HepG2 (cell line): ENCODE data around the gene C11orf16. TPM values are rescaled to one million over a fixed set of nuclear protein-coding genes. Genes with fewer than 3 reads are reported as not detected.

ENCODE experiments used
- ATAC-seq: fragments of 200-7000 bp; cut with Tn5 transposase; 3 replicates; pipeline ENCODE4 v1.9.1; 2020; ENCODE audit warnings: mild to moderate bottlenecking, moderate library complexity
- BruUV-seq: library from RNA; stranded (reverse); fragments of 400-500 nt; replicated peaks from 2 replicates; lab custom pipeline; 2021; lab: Mats Ljungman, UMichigan
- CTCF ChIA-PET: fragments of 300-600 bp; formaldehyde crosslinking; extraction: SDS; loops from one replicate; lab custom pipeline; 2021; ENCODE audit warnings: low total read pairs, inconsistent platforms, low intra/inter-chr PET ratio; lab: Yijun Ruan, JAX
- POLR2A ChIA-PET: fragments of 350-600 bp; sonication (Branson Sonifier 250); formaldehyde crosslinking; loops from one replicate; lab custom pipeline; 2020; ENCODE audit warnings: antibody characterized with exemption, inconsistent platforms; lab: Yijun Ruan, JAX
- DNase-seq: peaks from one replicate; pipeline ENCODE4 v3.0.0-alpha.2; 2015; ENCODE audit warnings: low spot score
- FAIRE-seq: peaks from 3 replicates; lab custom pipeline; 2011; peaks lifted over from hg19 to GRCh38; lab: Jason Lieb, UNC
- H2AFZ ChIP-seq: one replicate; pipeline ENCODE4 v1.6.1; 2011; ENCODE audit warnings: low read length, inconsistent platforms
- H3K27ac ChIP-seq: fragments of 300-600 bp; 3 replicates; pipeline ENCODE4 v1.8.0; 2011; ENCODE audit warnings: mixed run types, mild to moderate bottlenecking, mixed read lengths, low read length, inconsistent platforms; ENCODE audit not compliant: insufficient read depth; ENCODE audit errors: extremely low read length
- H3K27me3 ChIP-seq, 2 experiments: fragments of 200-600 bp in 1 of 2; 2 replicates in 1 of 2; 3 replicates in 1 of 2; pipeline versions ENCODE4 v1.6.0 to v1.8.0; 2011; ENCODE audit warnings: low read length in 2 of 2, mild to moderate bottlenecking in 2 of 2, moderate library complexity in 2 of 2, inconsistent platforms in 1 of 2; ENCODE audit not compliant: insufficient read depth in 2 of 2, control insufficient read depth in 1 of 2
- H3K36me3 ChIP-seq, 2 experiments: fragments of 200-600 bp in 1 of 2; replicated peaks in 1 of 2; 2 replicates in 1 of 2; 3 replicates in 1 of 2; pipeline versions ENCODE4 v1.5.1 to v1.8.0; 2011; ENCODE audit warnings: low read length in 2 of 2, inconsistent platforms in 1 of 2; ENCODE audit not compliant: insufficient read depth in 2 of 2, control insufficient read depth in 1 of 2
- H3K4me1 ChIP-seq: 2 replicates; pipeline ENCODE4 v1.5.1; 2012; ENCODE audit warnings: low read length, inconsistent platforms; ENCODE audit not compliant: insufficient read depth
- H3K4me2 ChIP-seq: 2 replicates; pipeline ENCODE4 v1.6.0; 2011; ENCODE audit warnings: low read depth, low read length, inconsistent platforms
- H3K4me3 ChIP-seq, 3 experiments: fragments of 200-600 bp in 1 of 3; sonication (generic), shearing (Covaris generic) in 1 of 3; replicated peaks in 1 of 3; 2 replicates each; pipeline ENCODE4 v1.5.1; 2011 to 2016; ENCODE audit warnings: low read length in 3 of 3, inconsistent platforms in 2 of 3, low read depth in 2 of 3, mild to moderate bottlenecking in 2 of 3, control low read depth in 1 of 3, mixed read lengths in 1 of 3; ENCODE audit not compliant: insufficient read depth in 1 of 3
- H3K79me2 ChIP-seq: one replicate; pipeline ENCODE4 v1.6.1; 2011; ENCODE audit warnings: low read length, inconsistent platforms; ENCODE audit not compliant: insufficient read depth
- H3K9ac ChIP-seq: 2 replicates; pipeline ENCODE4 v1.6.0; 2011; ENCODE audit warnings: mild to moderate bottlenecking, low read depth, low read length, inconsistent platforms; ENCODE audit not compliant: insufficient read depth
- H3K9me3 ChIP-seq: 2 replicates; pipeline ENCODE4 v1.5.1; 2012; ENCODE audit warnings: mild to moderate bottlenecking, low read length
- H4K20me1 ChIP-seq: 2 replicates; pipeline ENCODE4 v1.6.0; 2011; ENCODE audit warnings: inconsistent platforms, mild to moderate bottlenecking, low read length, moderate library complexity; ENCODE audit not compliant: insufficient read depth
- GABPB1 ChIP-seq: IDR thresholded peaks from 2 replicates; pipeline ENCODE4 v1.6.1; 2016; ENCODE audit warnings: mild to moderate bottlenecking, missing genetic modification reagents, moderate library complexity, missing compliant biosample characterization
- MAF1 ChIP-seq: sonication (generic); formaldehyde crosslinking; IDR thresholded peaks from 2 replicates; pipeline ENCODE4 v1.5.0; 2020; ENCODE audit warnings: missing genetic modification reagents, borderline replicate concordance
- TMF1 ChIP-seq: sonication (generic); formaldehyde crosslinking; IDR thresholded peaks from 2 replicates; pipeline ENCODE4 v1.8.1; 2022; ENCODE audit warnings: low read depth, missing genetic modification reagents
- ZNF326 ChIP-seq: sonication (generic); formaldehyde crosslinking; IDR thresholded peaks from 2 replicates; pipeline ENCODE4 v1.4.0; 2020; ENCODE audit warnings: missing genetic modification reagents, borderline replicate concordance
- ZNF367 ChIP-seq: sonication (generic); formaldehyde crosslinking; IDR thresholded peaks from 2 replicates; pipeline ENCODE4 v1.4.0; 2020; ENCODE audit warnings: missing genetic modification reagents, borderline replicate concordance
- ZNF607 ChIP-seq: sonication (generic); formaldehyde crosslinking; IDR thresholded peaks from 2 replicates; pipeline ENCODE4 v1.5.1; 2020; ENCODE audit warnings: missing genetic modification reagents, mild to moderate bottlenecking, borderline replicate concordance
- WGBS: methylation state at CpG from one replicate; pipeline ENCODE4 v1.1.6; 2017; ENCODE audit warnings: low lambda C conversion rate; 5-methylcytosine and 5-hydroxymethylcytosine counted together
- in situ Hi-C: cut with HindIII; loops from 2 replicates; pipeline ENCODE4 v1.10.0; 2017; ENCODE audit warnings: low pct_unique_long_range_greater_than_20kb; ENCODE audit not compliant: extremely low pct_ligation_motif_present
- intact Hi-C: fragments of 100-400 bp; cut with micrococcal nuclease; formaldehyde crosslinking; loops from one replicate; pipeline ENCODE4 v1.10.0; 2022; ENCODE audit not compliant: unreplicated experiment
- polyA plus RNA-seq, 8 experiments: library from polyadenylated mRNA; depleted of rRNA in 3 of 8; stranded (reverse) in 7 of 8; unstranded in 1 of 8; fragments of >200 nt; fragmentation: Illumina TruSeq in 4 of 8; extraction: Trizol in 4 of 8; gene quantifications; 2 replicates each; pipeline versions ENCODE4 v1.2.1 to v1.2.3, GENCODE V29; 2011 to 2016; ENCODE audit warnings: low read depth in 4 of 8, missing spikeins in 1 of 8, mixed read lengths in 1 of 8; ENCODE audit not compliant: insufficient read depth in 1 of 8
- total RNA-seq, 5 experiments: library from RNA; depleted of rRNA; stranded (reverse); fragments of >200 nt; fragmentation: Illumina TruSeq; extraction: Trizol; gene quantifications; 2 replicates each; pipeline ENCODE4 v1.2.3, GENCODE V29; 2016; ENCODE audit warnings: low read depth in 1 of 5
- TF ChIP-seq, protein P1 (sequence below): IDR thresholded peaks from 2 replicates; pipeline ENCODE4 v1.6.1; 2012; ENCODE audit warnings: inconsistent platforms
- TF ChIP-seq, protein P2 (sequence below): sonication (generic); formaldehyde crosslinking; IDR thresholded peaks from 2 replicates; pipeline ENCODE4 v1.5.0; 2020; ENCODE audit warnings: missing genetic modification reagents, mild to moderate bottlenecking, borderline replicate concordance
- TF ChIP-seq, protein P3 (sequence below): sonication (generic); formaldehyde crosslinking; IDR thresholded peaks from 2 replicates; pipeline ENCODE4 v1.4.0; 2020; ENCODE audit warnings: missing genetic modification reagents, borderline replicate concordance
- TF ChIP-seq, protein P4 (sequence below): sonication (generic); formaldehyde crosslinking; IDR thresholded peaks from 2 replicates; pipeline ENCODE4 v1.4.0; 2020; ENCODE audit warnings: missing genetic modification reagents

The C11orf16 gene
- total and polyA plus RNA-seq, 2 of the 13 experiments (the other 11 are each of a cell fraction or from before 2014, with no cell fraction given), result not detected

DNA sequence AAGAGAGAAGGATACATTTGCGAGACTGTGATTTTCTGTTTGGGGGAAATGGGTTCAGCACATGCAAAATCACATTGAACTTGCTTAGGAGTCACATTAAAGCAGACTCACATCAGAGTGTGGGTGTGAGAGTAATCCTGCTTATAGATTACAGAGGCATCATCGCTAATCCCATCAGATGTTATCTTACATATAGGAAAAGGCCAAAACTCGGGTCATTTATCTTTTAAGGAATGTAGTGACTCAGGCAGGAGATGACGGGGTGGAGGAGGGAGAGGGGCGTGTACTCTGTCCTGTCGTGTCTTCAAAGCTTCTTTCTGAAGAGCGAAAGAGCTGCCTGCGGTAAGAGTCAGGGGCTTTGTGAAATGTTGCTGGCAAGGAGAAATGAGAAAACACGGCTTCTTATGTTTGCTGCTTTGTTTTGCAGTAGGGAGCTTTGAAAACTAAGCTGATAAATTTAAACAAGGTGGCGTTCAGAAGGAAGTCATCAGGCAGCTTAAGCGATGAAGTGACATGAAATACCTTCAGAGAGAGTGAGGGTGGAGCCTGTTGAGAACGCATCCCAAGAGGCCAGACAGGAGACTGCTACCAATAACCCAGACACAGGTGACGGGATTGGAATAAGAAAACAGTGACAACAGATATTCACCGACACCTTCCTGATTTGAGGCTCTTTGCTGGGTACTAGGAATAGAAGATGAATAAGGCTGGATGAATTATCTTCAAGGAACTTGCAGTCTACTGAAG is 2.2 kb upstream of the C11orf16 start:
- H3K79me2 ChIP-seq, result no peaks in the 10 kb centered on the region
- TF ChIP-seq, protein P1, sequence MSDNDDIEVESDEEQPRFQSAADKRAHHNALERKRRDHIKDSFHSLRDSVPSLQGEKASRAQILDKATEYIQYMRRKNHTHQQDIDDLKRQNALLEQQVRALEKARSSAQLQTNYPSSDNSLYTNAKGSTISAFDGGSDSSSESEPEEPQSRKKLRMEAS, result no peak
- TF ChIP-seq, protein P2, sequence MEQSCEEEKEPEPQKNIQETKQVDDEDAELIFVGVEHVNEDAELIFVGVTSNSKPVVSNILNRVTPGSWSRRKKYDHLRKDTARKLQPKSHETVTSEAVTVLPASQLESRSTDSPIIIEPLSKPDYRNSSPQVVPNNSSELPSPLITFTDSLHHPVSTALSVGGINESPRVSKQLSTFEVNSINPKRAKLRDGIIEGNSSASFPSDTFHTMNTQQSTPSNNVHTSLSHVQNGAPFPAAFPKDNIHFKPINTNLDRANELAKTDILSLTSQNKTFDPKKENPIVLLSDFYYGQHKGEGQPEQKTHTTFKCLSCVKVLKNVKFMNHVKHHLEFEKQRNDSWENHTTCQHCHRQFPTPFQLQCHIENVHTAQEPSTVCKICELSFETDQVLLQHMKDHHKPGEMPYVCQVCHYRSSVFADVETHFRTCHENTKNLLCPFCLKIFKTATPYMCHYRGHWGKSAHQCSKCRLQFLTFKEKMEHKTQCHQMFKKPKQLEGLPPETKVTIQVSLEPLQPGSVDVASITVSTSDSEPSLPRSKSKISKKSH (CRISPR knock-in tag), result no peak
- TF ChIP-seq TMF1 (CRISPR knock-in tag), result no peak
- TF ChIP-seq ZNF607 (CRISPR knock-in tag), result no peak
- TF ChIP-seq, protein P3, sequence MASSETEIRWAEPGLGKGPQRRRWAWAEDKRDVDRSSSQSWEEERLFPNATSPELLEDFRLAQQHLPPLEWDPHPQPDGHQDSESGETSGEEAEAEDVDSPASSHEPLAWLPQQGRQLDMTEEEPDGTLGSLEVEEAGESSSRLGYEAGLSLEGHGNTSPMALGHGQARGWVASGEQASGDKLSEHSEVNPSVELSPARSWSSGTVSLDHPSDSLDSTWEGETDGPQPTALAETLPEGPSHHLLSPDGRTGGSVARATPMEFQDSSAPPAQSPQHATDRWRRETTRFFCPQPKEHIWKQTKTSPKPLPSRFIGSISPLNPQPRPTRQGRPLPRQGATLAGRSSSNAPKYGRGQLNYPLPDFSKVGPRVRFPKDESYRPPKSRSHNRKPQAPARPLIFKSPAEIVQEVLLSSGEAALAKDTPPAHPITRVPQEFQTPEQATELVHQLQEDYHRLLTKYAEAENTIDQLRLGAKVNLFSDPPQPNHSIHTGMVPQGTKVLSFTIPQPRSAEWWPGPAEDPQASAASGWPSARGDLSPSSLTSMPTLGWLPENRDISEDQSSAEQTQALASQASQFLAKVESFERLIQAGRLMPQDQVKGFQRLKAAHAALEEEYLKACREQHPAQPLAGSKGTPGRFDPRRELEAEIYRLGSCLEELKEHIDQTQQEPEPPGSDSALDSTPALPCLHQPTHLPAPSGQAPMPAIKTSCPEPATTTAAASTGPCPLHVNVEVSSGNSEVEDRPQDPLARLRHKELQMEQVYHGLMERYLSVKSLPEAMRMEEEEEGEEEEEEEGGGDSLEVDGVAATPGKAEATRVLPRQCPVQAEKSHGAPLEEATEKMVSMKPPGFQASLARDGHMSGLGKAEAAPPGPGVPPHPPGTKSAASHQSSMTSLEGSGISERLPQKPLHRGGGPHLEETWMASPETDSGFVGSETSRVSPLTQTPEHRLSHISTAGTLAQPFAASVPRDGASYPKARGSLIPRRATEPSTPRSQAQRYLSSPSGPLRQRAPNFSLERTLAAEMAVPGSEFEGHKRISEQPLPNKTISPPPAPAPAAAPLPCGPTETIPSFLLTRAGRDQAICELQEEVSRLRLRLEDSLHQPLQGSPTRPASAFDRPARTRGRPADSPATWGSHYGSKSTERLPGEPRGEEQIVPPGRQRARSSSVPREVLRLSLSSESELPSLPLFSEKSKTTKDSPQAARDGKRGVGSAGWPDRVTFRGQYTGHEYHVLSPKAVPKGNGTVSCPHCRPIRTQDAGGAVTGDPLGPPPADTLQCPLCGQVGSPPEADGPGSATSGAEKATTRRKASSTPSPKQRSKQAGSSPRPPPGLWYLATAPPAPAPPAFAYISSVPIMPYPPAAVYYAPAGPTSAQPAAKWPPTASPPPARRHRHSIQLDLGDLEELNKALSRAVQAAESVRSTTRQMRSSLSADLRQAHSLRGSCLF, result no peak
- no peak for TF ChIP-seq ZNF367
- no peak for TF ChIP-seq ZNF326 (CRISPR knock-in tag)
- TF ChIP-seq GABPB1, result no peak
- TF ChIP-seq, protein P4, sequence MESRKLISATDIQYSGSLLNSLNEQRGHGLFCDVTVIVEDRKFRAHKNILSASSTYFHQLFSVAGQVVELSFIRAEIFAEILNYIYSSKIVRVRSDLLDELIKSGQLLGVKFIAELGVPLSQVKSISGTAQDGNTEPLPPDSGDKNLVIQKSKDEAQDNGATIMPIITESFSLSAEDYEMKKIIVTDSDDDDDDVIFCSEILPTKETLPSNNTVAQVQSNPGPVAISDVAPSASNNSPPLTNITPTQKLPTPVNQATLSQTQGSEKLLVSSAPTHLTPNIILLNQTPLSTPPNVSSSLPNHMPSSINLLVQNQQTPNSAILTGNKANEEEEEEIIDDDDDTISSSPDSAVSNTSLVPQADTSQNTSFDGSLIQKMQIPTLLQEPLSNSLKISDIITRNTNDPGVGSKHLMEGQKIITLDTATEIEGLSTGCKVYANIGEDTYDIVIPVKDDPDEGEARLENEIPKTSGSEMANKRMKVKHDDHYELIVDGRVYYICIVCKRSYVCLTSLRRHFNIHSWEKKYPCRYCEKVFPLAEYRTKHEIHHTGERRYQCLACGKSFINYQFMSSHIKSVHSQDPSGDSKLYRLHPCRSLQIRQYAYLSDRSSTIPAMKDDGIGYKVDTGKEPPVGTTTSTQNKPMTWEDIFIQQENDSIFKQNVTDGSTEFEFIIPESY (CRISPR knock-in tag), result no peak
- TF ChIP-seq MAF1 (CRISPR knock-in tag), result no peak
- H3K27ac ChIP-seq, result no peak overlapping the region
- H3K4me1 ChIP-seq, result no peaks in the 10 kb centered on the region
- no peak overlapping the region for H3K4me2 ChIP-seq
- H3K27me3 ChIP-seq, result no peaks in the 10 kb centered on the region
- 48% methylated on average over 14 of the region's 14 CpGs for WGBS
- no peaks in the 10 kb centered on the region for H3K9me3 ChIP-seq
- H3K4me3 ChIP-seq, result no peak overlapping the region
- no peaks in the 10 kb centered on the region for H3K36me3 ChIP-seq
- ChIA-PET CTCF (no interaction called here), POLR2A (interaction anchor here (0.9 kb wide), 1 partner anchor 9 kb away, joined by 3 read pairs; no protein-coding TSS in a partner anchor)
- intact Hi-C loops, result no loop called here
- peak overlapping the region; percentile 65 for H2AFZ ChIP-seq
- DNase-seq (peak; percentile 18), FAIRE-seq (no peak), ATAC-seq (no peak)
- no TSS peak for BruUV-seq
- H4K20me1 ChIP-seq, result no peaks in the 10 kb centered on the region
- in situ Hi-C loops, result no loop called here
- no peak overlapping the region for H3K9ac ChIP-seq
